Thoracic aorta (tissue), 2 donors: Measurements from ENCODE around the gene PLD4. TPM values are rescaled to one million over a fixed set of nuclear protein-coding genes. Genes with fewer than 3 reads are reported as not detected.

ENCODE experiments used
- ATAC-seq: fragments of 150-250 bp; one replicate; pipeline ENCODE4 v1.8.0; 2017; ENCODE audit warnings: low read depth; ENCODE audit not compliant: insufficient number of reproducible peaks, low FRiP score
- DNase-seq: peaks from one replicate; pipeline ENCODE4 v3.0.0-alpha.2; 2020; ENCODE audit warnings: low spot score
- H3K27ac ChIP-seq, 2 donors: fragments of 200-600 bp; sonication (generic); 1 replicate in 1 of 2; 2 replicates in 1 of 2; pipeline ENCODE4 v1.5.1; 2016; ENCODE audit warnings: mild to moderate bottlenecking in 2 of 2, moderate library complexity in 2 of 2
- H3K27me3 ChIP-seq: fragments of 200-600 bp; sonication (generic); replicated peaks from 2 replicates; pipeline ENCODE4 v1.6.0; 2016; ENCODE audit warnings: mild to moderate bottlenecking; ENCODE audit not compliant: insufficient read depth
- H3K36me3 ChIP-seq: fragments of 200-600 bp; sonication (generic); one replicate; pipeline ENCODE4 v1.5.1; 2016
- H3K4me1 ChIP-seq, 2 donors: fragments of 200-600 bp; sonication (generic); 1 replicate in 1 of 2; 2 replicates in 1 of 2; pipeline versions ENCODE4 v1.5.1 to v1.6.0; 2016; ENCODE audit warnings: low read depth in 2 of 2, mild to moderate bottlenecking in 1 of 2; ENCODE audit not compliant: control insufficient read depth in 1 of 2
- H3K4me3 ChIP-seq: fragments of 200-600 bp; sonication (generic); 2 replicates; pipeline ENCODE4 v1.5.1; 2016; ENCODE audit warnings: mild to moderate bottlenecking
- H3K9me3 ChIP-seq: fragments of 200-600 bp; sonication (generic); 2 replicates; pipeline ENCODE4 v1.5.1; 2016
- CTCF ChIP-seq: fragments of 200-600 bp; sonication (generic); IDR thresholded peaks from one replicate; pipeline ENCODE4 v1.5.1; 2019; ENCODE audit warnings: antibody characterized with exemption
- total RNA-seq, 2 donors: library from RNA; depleted of rRNA; stranded (reverse); fragments of >200 nt; gene quantifications; one replicate each; pipeline versions ENCODE4 v1.1.0 to v1.2.3, GENCODE V29; 2016

Gene PLD4
- total RNA-seq = under 1 TPM in 1 of 2 donors, not detected in 1; 0.35 TPM

GRCh38 chr14:104924421-104925213 lies at the start of gene PLD4:
PLD4 (plus strand) TSS chr14:104924879; CDS start chr14:104927141, 2,262 bp downstream.
- Histone ChIP-seq H3K27me3 (no peaks in the 10 kb centered on the region), H3K4me3 (no peak within 1 kb of the TSS)
- DNase-seq = no peak

GRCh38 chr14:104875412-104875751 lies 49.3 kb upstream of the PLD4 start:
- no peak for TF ChIP-seq CTCF
- peaks cover 27% of the 10 kb centered on the region for H3K36me3 ChIP-seq
- no peaks in the 10 kb centered on the region for H3K9me3 ChIP-seq
- H3K27ac ChIP-seq = no peak overlapping the region
- H3K4me3 ChIP-seq = no peak overlapping the region
- no peaks in the 10 kb centered on the region for H3K27me3 ChIP-seq
- DNase-seq (no peak), ATAC-seq (no peak)
- H3K4me1 ChIP-seq = no peaks in the 10 kb centered on the region

More at GRCh38 chr14:104924421-104925213, at the start of gene PLD4:
- Histone ChIP-seq H3K36me3 (no peaks in the 10 kb centered on the region), H3K4me1 (no peaks in the 10 kb centered on the region), H3K9me3 (no peaks in the 10 kb centered on the region), H3K27ac (no peak within 1 kb of the TSS)
- TF ChIP-seq CTCF = no peak
- ATAC-seq = no peak

- Histone ChIP-seq H3K27me3 (no peaks in the 10 kb centered on the region), H3K27ac (no peak overlapping the region), H3K4me3 (no peak overlapping the region), H3K9me3 (no peaks in the 10 kb centered on the region), H3K36me3 (peaks cover 31% of the 10 kb centered on the region), H3K4me1 (no peaks in the 10 kb centered on the region)
- ATAC-seq = no peak
- no peak for TF ChIP-seq CTCF
- DNase-seq = no peak
Observed at GRCh38 chr14:104875811-104876210, 48.9 kb upstream of the PLD4 start.

GRCh38 chr14:104876251-104876699 lies 48.4 kb upstream of the PLD4 start:
- DNase-seq (no peak), ATAC-seq (no peak)
- no peaks in the 10 kb centered on the region for H3K4me1 ChIP-seq
- H3K27me3 ChIP-seq = no peaks in the 10 kb centered on the region
- TF ChIP-seq CTCF = no peak
- H3K4me3 ChIP-seq = no peak overlapping the region
- H3K27ac ChIP-seq = no peak overlapping the region
- peaks cover 34% of the 10 kb centered on the region for H3K36me3 ChIP-seq
- H3K9me3 ChIP-seq = no peaks in the 10 kb centered on the region

- H3K4me3 ChIP-seq = no peak overlapping the region
- H3K36me3 ChIP-seq = peaks cover 34% of the 10 kb centered on the region
- no peak overlapping the region for H3K27ac ChIP-seq
- no peak for TF ChIP-seq CTCF
- DNase-seq (no peak), ATAC-seq (no peak)
- no peaks in the 10 kb centered on the region for H3K27me3 ChIP-seq
- no peaks in the 10 kb centered on the region for H3K9me3 ChIP-seq
- no peaks in the 10 kb centered on the region for H3K4me1 ChIP-seq
Observed at GRCh38 chr14:104877066-104877805, 47.4 kb upstream of the PLD4 start.
